ENCODE data around the gene RHBDL1.

RHBDL1 gene

DNA sequence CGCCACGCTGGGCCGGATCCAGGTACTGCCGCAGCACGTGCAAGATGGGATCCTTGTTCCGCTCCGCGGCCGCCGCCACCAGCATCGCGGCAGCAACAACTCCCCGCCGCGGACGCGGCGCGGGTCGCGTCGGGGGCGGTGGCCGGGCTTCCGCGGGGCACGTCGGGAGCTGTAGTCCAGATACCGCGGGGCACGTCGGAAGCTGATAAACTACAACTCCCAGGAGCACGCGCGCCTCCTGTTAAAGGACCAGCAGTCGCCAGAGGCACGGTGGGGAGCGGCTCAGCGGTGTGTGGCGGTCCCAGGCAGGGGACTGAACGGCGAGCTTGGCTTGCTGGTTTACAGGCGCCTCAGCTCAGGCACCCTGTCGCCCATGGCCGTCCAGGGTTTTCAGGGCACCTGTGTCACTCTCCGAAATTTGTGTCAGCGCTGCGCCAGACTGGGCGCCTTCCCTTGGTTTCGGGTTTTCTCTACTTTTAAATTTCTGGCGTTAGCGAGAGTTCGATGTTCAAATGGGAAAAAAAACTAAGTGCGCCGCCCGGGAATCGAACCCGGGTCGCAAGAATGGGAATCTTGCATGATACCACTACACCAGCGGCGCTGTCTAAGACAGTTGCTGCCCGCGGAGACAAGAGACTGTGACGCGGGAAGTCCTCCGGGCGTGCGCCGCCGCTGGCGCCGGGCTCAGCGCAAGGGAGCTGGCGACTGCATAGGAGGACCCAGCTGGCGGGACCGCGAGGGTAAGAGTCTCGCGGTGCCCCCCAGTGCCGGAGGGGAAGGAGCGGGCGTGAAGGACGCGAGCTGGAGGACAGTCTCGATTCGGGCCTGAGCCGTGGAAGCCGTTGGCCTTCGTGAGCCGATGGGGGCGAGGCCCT, 39.0 kb upstream of the RHBDL1 start, which contains the start of gene METTL26:
Gene METTL26, minus strand, starts transcription at position 100 of the 875 bp plus-strand sequence. Its CDS starts 15 bp downstream, at position 85.
- peak; percentile 81 to 96 (median 82) for DNase-seq (ENCODE audit: low read depth in 3 of 3, low spot score in 1 of 3)

DNA sequence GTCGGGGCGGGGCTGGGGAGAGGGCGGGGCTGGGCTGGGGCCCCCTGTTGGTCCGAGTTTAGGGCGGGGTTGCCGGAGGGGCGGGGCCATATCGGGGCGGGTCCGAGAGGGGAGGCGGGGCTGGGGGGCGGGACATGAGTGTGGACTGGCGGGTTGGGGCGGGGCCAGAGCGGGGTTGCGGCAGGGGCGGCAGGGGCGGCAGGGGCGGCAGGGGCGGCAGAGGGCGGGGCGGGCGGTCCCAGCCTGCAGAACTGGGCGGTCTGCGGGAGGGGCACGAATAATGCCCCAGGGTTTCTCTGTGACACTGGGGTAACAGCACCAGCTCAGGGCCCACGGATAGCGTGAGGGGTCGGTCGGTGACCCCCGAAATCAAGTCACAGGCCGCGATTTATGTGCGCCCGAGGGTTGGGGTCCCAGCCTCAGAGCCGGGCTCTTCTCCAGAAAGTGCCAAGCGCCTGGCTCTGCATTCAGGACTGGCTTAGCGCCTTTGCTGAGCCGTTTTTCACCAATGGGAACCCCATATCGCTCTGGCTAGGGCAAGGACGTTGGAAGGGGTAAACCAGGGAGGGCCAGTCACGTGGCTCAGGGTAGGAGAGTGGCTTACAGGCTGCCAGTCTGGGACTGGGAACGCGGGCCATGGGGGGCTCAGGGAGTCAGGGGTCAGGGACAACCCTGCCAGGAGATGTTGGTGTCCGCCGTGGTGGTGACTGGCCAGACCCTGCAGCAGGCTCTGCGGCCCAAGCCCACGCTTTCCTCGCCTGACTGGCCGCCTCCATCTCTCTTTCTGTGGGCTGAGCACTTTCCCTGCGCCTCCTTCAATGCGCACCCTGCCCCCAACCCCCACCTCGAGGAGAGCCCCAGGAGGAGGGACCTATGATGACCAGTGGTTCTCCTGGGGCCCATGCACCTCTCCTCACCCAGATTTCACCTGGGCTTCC, 38.1 kb upstream of the RHBDL1 start:
- peak; percentile 74 to 84 (median 83) for DNase-seq (ENCODE audit: low read depth in 3 of 3, low spot score in 1 of 3)

GRCh38 chr16:638034-638543, 37.4 kb upstream of the RHBDL1 start:
- no peak for DNase-seq (ENCODE audit: low read depth in 3 of 3, low spot score in 1 of 3)

- no peak for DNase-seq (ENCODE audit: low read depth in 3 of 3, low spot score in 1 of 3)
These were observed 36.6 kb upstream of the RHBDL1 start for GRCh38 chr16:638836-639235.

GRCh38 chr16:640614-641013, 34.9 kb upstream of the RHBDL1 start:
- no peak for DNase-seq (ENCODE audit: low read depth in 3 of 3, low spot score in 1 of 3)

DNA sequence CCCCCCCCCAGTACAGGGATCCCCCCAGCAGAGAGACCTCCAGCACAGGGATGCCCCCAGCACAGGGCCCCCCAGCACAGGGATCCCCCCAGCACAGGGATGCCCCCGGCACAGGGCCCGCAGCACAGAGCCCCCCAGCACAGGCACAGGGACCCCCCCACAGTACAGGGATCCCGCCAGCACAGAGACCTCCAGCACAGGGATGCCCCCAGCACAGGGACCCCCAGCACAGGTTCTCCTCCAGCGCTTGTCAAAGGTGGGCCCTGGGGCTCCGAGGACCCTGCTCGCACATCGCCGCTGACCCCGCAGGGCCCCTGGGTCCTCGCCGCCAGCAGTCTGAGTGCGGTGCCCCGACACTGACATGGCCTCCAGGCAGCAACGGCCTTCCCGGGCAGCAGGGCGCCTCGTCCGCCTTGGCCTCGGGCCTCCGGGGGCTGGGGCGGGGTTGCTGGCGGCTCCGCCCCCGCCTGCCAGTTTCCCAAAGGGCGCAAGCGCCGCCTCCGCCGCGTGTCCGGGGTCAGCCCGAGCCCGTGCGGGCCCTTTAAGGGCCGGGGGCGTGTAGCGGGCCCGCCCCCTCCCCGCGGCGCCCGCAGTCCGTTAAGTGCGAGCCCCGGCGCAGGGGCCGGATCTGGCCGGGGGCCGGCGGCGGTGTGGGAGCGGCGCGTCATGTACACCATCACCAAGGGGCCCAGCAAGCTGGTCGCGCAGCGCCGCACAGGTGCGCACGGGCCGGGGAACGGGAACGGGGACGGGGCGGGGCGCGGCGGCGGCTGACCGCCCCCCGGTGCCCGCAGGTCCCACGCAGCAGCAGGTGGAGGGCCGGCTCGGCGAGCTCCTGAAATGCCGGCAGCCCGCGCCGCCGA, 33.9 kb upstream of the RHBDL1 start, which contains the start of gene MCRIP2:
Gene MCRIP2, plus strand, starts transcription at position 503 of the 863 bp plus-strand sequence. Its CDS starts 164 bp downstream, at position 667.
- DNase-seq (ENCODE audit: low read depth in 3 of 3, low spot score in 1 of 3): peak in 1 of 3 donors; percentile 64

- no peak for DNase-seq (ENCODE audit: low read depth in 3 of 3, low spot score in 1 of 3)
These were observed 33.1 kb upstream of the RHBDL1 start for GRCh38 chr16:642189-643049.

GRCh38 chr16:643050-643368, 32.5 kb upstream of the RHBDL1 start:
- no peak for DNase-seq (ENCODE audit: low read depth in 3 of 3, low spot score in 1 of 3)

GRCh38 chr16:644556-644955, 30.9 kb upstream of the RHBDL1 start:
- no peak for DNase-seq (ENCODE audit: low read depth in 3 of 3, low spot score in 1 of 3)

GRCh38 chr16:645852-646678, 29.4 kb upstream of the RHBDL1 start:
- DNase-seq (ENCODE audit: low read depth in 3 of 3, low spot score in 1 of 3): no peak

GRCh38 chr16:646679-647172, 28.7 kb upstream of the RHBDL1 start:
- no peak for DNase-seq (ENCODE audit: low read depth in 3 of 3, low spot score in 1 of 3)

DNA sequence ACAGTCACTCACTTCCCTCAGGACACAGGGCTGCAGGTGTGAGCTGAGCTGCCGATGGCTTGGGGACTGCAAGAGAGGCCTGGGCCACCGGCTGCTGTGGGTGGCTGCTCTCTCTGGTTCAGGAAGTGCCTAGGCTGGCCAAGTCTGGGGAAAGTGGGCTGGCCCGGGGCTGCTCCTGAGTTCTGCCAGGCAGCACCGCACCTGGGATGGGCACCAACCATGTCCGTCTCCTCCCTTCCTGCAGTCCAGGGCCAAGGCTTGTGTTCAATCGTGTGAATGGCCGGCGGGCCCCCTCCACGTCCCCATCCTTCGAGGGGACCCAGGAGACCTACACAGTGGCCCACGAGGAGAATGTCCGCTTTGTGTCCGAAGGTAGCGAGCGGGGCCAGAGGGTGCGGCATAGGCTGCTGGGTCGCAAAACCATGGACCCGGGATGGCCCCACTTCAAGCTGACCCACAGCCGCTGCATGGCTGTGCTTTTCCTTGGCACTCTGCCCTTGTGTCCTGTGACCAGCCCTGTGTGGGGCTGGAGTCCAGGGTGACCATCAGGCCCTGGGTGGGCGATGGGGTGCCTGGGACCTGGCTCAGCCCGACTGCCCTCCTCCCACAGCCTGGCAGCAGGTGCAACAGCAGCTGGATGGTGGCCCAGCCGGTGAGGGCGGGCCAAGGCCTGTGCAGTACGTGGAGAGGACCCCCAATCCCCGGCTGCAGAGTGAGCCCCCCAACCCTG, 28.1 kb upstream of the RHBDL1 start:
- DNase-seq (ENCODE audit: low read depth in 3 of 3, low spot score in 1 of 3): no peak

DNA sequence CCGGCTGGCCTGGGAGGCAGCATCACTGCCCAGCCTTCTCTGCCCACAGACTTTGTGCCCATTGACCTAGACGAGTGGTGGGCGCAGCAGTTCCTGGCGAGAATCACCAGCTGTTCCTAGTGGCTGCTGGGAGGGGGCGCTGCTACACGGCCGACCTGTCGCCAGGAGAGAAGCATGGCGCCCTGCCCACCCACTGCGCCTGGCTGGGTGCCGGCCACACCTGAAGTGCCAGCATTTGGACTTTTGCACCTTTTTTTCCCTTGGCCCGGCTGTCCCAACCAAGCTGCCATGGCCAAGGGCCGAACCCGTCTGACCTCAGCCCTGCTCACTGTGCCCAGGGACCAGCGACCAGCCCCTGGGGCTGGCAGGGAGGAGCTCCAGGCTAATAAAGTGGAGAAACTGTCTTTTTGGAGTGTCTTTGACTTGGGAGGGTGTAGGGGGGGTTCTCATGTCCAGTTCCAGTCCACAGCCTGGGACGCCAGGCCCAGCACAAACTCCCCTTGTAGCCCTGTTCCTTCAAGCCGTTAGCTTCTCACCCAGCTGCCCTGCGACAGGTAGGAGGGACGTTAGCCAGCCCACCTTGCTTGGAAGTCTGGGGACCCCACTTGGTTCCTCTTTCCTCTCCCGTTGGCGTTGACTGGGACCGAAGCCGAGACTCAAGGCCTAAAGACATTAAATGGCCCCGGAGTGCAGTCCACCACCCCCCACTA, 27.2 kb upstream of the RHBDL1 start:
- DNase-seq (ENCODE audit: low read depth in 3 of 3, low spot score in 1 of 3): peak in 1 of 3 donors; percentile 37

DNA sequence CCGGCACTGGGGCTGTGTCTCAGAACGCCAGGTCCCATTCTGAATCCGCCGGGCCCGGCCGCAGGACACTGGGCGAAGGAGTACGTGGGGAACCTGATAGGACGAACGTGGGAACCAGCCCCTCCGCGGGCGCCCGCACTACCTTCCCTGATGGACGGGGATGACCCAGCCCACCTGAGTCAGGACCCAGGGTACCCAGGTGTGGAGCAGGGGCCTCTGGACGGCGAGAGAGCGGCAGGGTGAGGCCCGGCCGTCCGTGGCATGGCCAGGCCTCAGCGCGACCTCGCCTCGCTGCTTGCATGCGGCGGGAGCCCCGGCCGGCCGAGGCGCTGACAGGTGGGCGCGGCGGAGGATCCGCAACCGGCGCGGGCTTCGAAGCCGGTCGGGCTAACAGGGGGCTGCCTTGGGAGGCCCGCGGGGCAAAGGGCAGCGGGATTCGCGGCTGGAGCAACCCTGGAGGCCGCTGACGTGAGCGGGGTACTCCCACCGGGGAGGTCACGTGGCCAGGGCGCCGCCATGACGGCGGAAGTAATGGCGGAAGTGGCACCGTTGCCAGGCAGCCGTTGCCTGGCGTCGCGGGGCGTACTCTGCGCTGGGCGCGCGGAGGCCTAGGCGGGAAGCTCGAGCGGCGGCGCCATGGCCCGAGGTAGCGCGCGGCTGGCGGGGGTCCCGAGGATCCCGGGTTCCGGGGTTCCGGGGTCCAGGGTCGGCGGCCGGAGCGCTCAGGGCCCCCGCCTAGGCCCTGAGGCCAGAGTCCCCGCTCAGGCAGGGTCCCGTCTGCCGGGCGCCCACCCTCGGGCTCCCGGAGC, 26.5 kb upstream of the RHBDL1 start, which contains the start of gene WDR90:
Gene WDR90, plus strand, starts transcription at position 585 of the 809 bp plus-strand sequence. Its CDS starts 52 bp downstream, at position 637.
- DNase-seq (ENCODE audit: low read depth in 3 of 3, low spot score in 1 of 3): peak; percentile 78 to 86 (median 80)

- DNase-seq (ENCODE audit: low read depth in 3 of 3, low spot score in 1 of 3): no peak
These were observed 25.8 kb upstream of the RHBDL1 start for GRCh38 chr16:649631-650030.

DNA sequence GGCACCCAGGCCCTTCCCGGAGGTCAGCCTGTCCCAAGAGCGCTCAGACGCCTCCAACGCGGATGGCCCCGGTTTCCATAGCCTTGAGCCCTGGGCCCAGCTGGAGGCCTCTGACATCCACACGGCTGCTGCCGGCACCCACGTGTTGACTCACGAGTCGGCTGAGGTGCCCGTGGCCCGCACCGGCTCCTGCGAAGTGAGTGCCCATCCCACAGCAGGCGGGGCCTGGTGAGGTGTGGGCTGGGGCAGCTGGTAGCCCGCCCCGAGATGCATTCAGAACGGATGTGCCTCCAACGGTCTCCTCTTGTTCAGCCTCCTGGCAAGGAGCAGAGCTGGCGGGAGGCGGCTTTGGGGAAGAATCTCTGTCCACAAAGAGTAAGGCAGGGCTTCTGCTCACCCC, 23.6 kb upstream of the RHBDL1 start:
- no peak for DNase-seq (ENCODE audit: low read depth in 3 of 3, low spot score in 1 of 3)
